Measurements from ENCODE around the gene IL17RE. TPM values are rescaled to one million over a fixed set of nuclear protein-coding genes. Genes with fewer than 3 reads are reported as not detected.

IL17RE gene
- total and polyA plus RNA-seq, 9 of the 15 experiments (the other 6 are each of a cell fraction or from before 2014, with no cell fraction given), result 0.32 to 1.9 (median 0.51) TPM; not detected in 4

- no peak for TF ChIP-seq CREB1 (IDR thresholded peaks at IDR 0.05)
- 0 out of 2 replicates have a peak, but pooled peaks have one; percentile 17 for TF ChIP-seq CREB1 (CRISPR knock-in tag; IDR thresholded peaks at IDR 0.05)
- no peak for TF ChIP-seq ZNF124 (CRISPR knock-in tag; IDR thresholded peaks at IDR 0.05)
- TF ChIP-seq POLR2G (IDR thresholded peaks at IDR 0.05; ENCODE audit: low read depth, low read length), result peak; percentile 67
Observed at GRCh38 chr3:9915254-9916141, 12.8 kb downstream of the IL17RE start (continued).

- 87% methylated on average over 7 of the region's 7 CpGs for WGBS (ENCODE audit: insufficient coverage, low coverage, missing lambda C conversion rate)
- H3K4me1 ChIP-seq (replicated peaks in 1 of 2; ENCODE audit: control insufficient read depth in 2 of 2, insufficient read depth in 2 of 2, low read length in 2 of 2), result peaks cover 29 to 48% of the 10 kb centered on the region in 2 experiments
- no peak for FAIRE-seq
- no peaks in the 10 kb centered on the region for H3K36me3 ChIP-seq (ENCODE audit: control insufficient read depth, insufficient read depth, low read length)
- intact Hi-C loops (cut with micrococcal nuclease) (loop anchor here (5.0 kb wide), 1 partner anchor 54 kb away; no protein-coding TSS in a partner anchor), in situ Hi-C loops (cut with MboI) (no loop called here)
- no peak for DNase-seq (ENCODE audit: extremely low read depth in 1 of 4, low spot score in 3 of 4)
- H3K27ac ChIP-seq (ENCODE audit: extremely low read depth, low read depth, low read length), result peak overlapping the region; percentile 51; the same call in 2 of the 3 replicates
- ChIA-PET POLR2A (interaction anchor here (0.7 to 1.9 kb wide), 10 partner anchors 8 to 140 kb away, joined by 3 to 8 read pairs (median 4); partner anchors contain the start of gene CRELD1), CTCF (ENCODE audit: low intra/inter-chr PET ratio) (no interaction called here)
- H3K4me2 ChIP-seq (ENCODE audit: insufficient read depth, low read length), result peak overlapping the region; percentile 87
- peaks cover 3% of the 10 kb centered on the region for H3K9me1 ChIP-seq (ENCODE audit: control insufficient read depth, insufficient read depth, low read length)
- peak overlapping the region; percentile 73 to 91; a peak in 3 of 4 replicates for H3K9ac ChIP-seq (ENCODE audit: insufficient read depth in 1 of 2, low read depth in 2 of 2, low read length in 2 of 2)
- H3K79me2 ChIP-seq (ENCODE audit: control insufficient read depth, insufficient read depth, low read length), result no peaks in the 10 kb centered on the region
- ATAC-seq, result no peak
- peak overlapping the region; percentile 94 for H2AFZ ChIP-seq (ENCODE audit: low read depth, low read length)
- no peaks in the 10 kb centered on the region for H3K9me3 ChIP-seq (replicated peaks; ENCODE audit: control insufficient read depth, insufficient read depth, low read depth, low read length)
- no peaks in the 10 kb centered on the region for H3K27me3 ChIP-seq (ENCODE audit: control insufficient read depth in 2 of 2, insufficient read depth in 2 of 2, low read length in 2 of 2)
- peak overlapping the region; percentile 39 for H3K4me3 ChIP-seq
- no peaks in the 10 kb centered on the region for H4K20me1 ChIP-seq (replicated peaks; ENCODE audit: control insufficient read depth, insufficient read depth, low read length)
- BruUV-seq (replicated peaks), result no TSS peak
- TF ChIP-seq MAX (CRISPR knock-in tag; IDR thresholded peaks at IDR 0.05), result peak; percentile 9; the same call in 1 of the 2 replicates
- no peak for TF ChIP-seq PCBP1 (IDR thresholded peaks at IDR 0.05; ENCODE audit: low read depth, low read length, poor library complexity, severe bottlenecking)
- no peak for TF ChIP-seq ATF3 (IDR thresholded peaks at IDR 0.05)
- TF ChIP-seq ATF3 (CRISPR knock-in tag; conservative IDR thresholded peaks at IDR 0.05), result 0 out of 2 replicates have a peak, but pooled peaks have one; percentile 17
Observed at GRCh38 chr3:9916346-9916733, 13.7 kb downstream of the IL17RE start.

Data from K562 (cell line).